GM12878 (cell line): ENCODE data around the gene MTF2.
A peak's percentile ranks its signal among the peaks of the same experiment; 100 is the strongest.

Experiments used
- CEBPZ ChIP-seq: fragments of 150-350 bp; IDR thresholded peaks from 2 replicates; pipeline ENCODE4 v1.6.1; 2016; ENCODE audit warnings: low read depth, low read length
- EP300 ChIP-seq, 2 experiments: fragments of 150-350 bp in 1 of 2; IDR thresholded peaks; 2 replicates each; pipeline ENCODE4 v1.6.1; 2011 to 2012; ENCODE audit warnings: low read depth in 2 of 2, low read length in 2 of 2, borderline replicate concordance in 1 of 2, improper control_type of control experiment in 1 of 2, inconsistent platforms in 1 of 2; ENCODE audit not compliant: control insufficient read depth in 1 of 2
- MAX ChIP-seq: IDR thresholded peaks from 2 replicates; pipeline ENCODE4 v1.6.1; 2012; ENCODE audit warnings: low read depth, low read length, improper control_type of control experiment
- MTA3 ChIP-seq: IDR thresholded peaks from 2 replicates; pipeline ENCODE4 v1.6.1; 2012; ENCODE audit warnings: low read length, inconsistent platforms, borderline replicate concordance
- NKRF ChIP-seq: fragments of 450-650 bp; conservative IDR thresholded peaks from 2 replicates; pipeline ENCODE4 v1.6.1; 2017; ENCODE audit warnings: mild to moderate bottlenecking, moderate library complexity
- PAX8 ChIP-seq: fragments of 450-650 bp; IDR thresholded peaks from 2 replicates; pipeline ENCODE4 v1.6.1; 2017; ENCODE audit warnings: mild to moderate bottlenecking, moderate library complexity
- POLR2A ChIP-seq: IDR thresholded peaks from 2 replicates; pipeline ENCODE4 v1.6.1; 2011; ENCODE audit warnings: low read depth, mild to moderate bottlenecking, low read length
- SREBF2 ChIP-seq: IDR thresholded peaks from 2 replicates; pipeline ENCODE4 v1.6.1; 2012; ENCODE audit warnings: mild to moderate bottlenecking, low read length
- TARDBP ChIP-seq: IDR thresholded peaks from 2 replicates; pipeline ENCODE4 v1.6.1; 2016; ENCODE audit warnings: borderline replicate concordance
- YY1 ChIP-seq: IDR thresholded peaks from 2 replicates; pipeline ENCODE4 v1.6.1; 2011; ENCODE audit warnings: low read depth, mild to moderate bottlenecking, low read length
- TF ChIP-seq, protein P1 (sequence below), 3 experiments: IDR thresholded peaks in 2 of 3; conservative IDR thresholded peaks in 1 of 3; 2 replicates each; pipeline ENCODE4 v1.5.1; 2011; ENCODE audit warnings: low read depth in 3 of 3, low read length in 3 of 3, mild to moderate bottlenecking in 3 of 3, control low read depth in 2 of 3, moderate library complexity in 2 of 3, inconsistent platforms in 1 of 3, mixed read lengths in 1 of 3; ENCODE audit not compliant: control insufficient read depth in 2 of 3, insufficient read depth in 1 of 3; ENCODE audit errors: extremely low read depth in 1 of 3

- TF ChIP-seq EP300 (IDR thresholded peaks at IDR 0.05; ENCODE audit: borderline replicate concordance in 1 of 2, control insufficient read depth in 1 of 2, low read depth in 2 of 2, low read length in 2 of 2), result no peak; a peak in 1 of 4 replicates
- peak; percentile 61 for TF ChIP-seq MAX
- no peak for TF ChIP-seq SREBF2
- peak; percentile 45; the same call in 1 of the 2 replicates for TF ChIP-seq NKRF
- peak; percentile 89 for TF ChIP-seq YY1
- no peak for TF ChIP-seq CEBPZ
- no peak for TF ChIP-seq TARDBP
- TF ChIP-seq POLR2A, result peak; percentile 70
- TF ChIP-seq, protein P1, sequence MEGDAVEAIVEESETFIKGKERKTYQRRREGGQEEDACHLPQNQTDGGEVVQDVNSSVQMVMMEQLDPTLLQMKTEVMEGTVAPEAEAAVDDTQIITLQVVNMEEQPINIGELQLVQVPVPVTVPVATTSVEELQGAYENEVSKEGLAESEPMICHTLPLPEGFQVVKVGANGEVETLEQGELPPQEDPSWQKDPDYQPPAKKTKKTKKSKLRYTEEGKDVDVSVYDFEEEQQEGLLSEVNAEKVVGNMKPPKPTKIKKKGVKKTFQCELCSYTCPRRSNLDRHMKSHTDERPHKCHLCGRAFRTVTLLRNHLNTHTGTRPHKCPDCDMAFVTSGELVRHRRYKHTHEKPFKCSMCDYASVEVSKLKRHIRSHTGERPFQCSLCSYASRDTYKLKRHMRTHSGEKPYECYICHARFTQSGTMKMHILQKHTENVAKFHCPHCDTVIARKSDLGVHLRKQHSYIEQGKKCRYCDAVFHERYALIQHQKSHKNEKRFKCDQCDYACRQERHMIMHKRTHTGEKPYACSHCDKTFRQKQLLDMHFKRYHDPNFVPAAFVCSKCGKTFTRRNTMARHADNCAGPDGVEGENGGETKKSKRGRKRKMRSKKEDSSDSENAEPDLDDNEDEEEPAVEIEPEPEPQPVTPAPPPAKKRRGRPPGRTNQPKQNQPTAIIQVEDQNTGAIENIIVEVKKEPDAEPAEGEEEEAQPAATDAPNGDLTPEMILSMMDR (IDR thresholded peaks at IDR 0.05 in 2 of 3, conservative IDR thresholded peaks at IDR 0.05 in 1 of 3; ENCODE audit: control insufficient read depth in 2 of 3, extremely low read depth in 1 of 3, insufficient read depth in 1 of 3, low read depth in 3 of 3, low read length in 3 of 3), result peak in 2 of 3 experiments; percentile 1 to 9; a peak in 2 of 6 replicates
- TF ChIP-seq MTA3, result no peak
- TF ChIP-seq PAX8, result no peak
These were observed 101.0 kb downstream of the MTF2 start, which contains the start of gene TMED5 for GRCh38 chr1:93179886-93180722.
